Effector CD4-positive, alpha-beta T cell (primary cell): ENCODE results near the gene ORM2.
A peak's percentile ranks its signal among the peaks of the same experiment; 100 is the strongest.

Experiments used
- DNase-seq: peaks from one replicate; pipeline ENCODE4 v3.0.0-alpha.2; 2020

Gene ORM2

GRCh38 chr9:114371973-114372917, 42.6 kb downstream of the ORM2 start:
- peak; percentile 35 for DNase-seq

DNA sequence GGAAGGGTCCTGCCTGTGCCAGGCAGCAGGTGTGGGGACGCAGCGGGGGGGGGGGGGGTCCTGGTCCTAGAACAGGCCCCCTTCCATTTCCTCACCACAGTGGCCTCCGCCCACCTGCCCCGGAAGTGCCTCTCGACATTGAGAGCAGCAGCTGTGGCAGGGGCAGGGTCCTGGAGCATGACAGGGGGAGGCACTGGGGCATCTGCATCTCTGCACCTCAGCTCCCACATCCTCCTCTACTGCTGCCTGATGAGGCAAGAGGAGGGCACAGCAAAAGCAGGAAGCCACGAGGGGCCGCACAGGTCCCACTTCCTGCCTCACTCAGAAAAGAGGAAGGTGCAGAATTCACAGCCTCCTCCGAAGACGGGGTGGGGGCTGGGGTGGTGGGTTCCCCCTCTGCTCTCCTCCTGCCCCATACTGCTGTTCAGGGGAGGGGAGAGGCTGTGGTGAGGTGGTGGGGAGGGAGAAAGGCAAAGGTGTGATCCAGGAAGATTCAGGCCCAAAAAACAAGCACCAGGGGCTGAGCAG, 43.3 kb downstream of the ORM2 start:
- DNase-seq: peak; percentile 76

GRCh38 chr9:114373960-114374730, 44.5 kb downstream of the ORM2 start:
- no peak for DNase-seq

GRCh38 chr9:114374936-114375335, 45.3 kb downstream of the ORM2 start:
- DNase-seq: no peak

- DNase-seq: no peak
Measured at GRCh38 chr9:114375386-114376175, 45.9 kb downstream of the ORM2 start.

DNA sequence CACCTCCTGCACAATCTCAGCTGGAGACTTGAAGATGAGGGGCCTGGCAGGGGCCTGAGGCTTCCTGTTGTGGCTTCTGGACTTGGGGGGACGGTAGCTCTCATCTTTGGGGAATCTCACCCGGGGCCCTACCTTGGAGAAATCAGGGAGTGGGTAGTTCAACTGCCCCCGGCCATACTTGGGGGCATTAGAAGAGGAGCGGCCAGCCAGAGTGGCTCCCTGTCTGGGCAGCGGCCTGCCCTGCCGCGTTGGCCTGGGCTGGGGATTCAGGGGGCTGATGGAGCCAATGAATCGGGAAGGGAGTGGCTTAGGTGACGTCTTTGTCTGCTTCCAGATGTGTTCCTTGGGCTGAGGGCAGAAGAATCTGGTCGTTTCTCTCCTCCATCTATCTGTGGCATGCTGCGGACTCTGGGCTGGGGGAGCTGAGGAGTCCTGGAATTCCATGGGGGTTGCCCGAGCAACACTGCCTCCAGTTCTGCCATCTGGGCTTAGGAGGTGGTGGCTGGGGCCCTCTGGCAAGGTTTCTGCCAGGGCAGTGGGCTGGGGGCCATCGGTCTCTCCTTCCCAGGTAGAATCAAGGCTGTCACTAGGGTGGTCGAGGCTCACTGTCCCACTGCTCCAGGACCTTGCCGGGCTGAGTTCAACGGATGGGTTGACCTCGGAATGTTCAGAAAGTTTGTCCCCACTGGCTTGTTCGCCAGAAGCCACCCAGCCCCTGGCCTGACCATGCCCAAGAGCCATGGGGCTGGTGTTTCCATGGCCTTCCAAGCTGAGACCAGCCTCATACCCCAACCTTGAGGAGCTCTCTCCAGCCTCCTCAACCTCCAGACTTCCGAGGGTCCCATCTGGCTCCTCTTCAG, 47.1 kb downstream of the ORM2 start:
- no peak for DNase-seq

GRCh38 chr9:114378016-114378415, 48.3 kb downstream of the ORM2 start:
- DNase-seq: no peak

GRCh38 chr9:114378883-114379282, 49.2 kb downstream of the ORM2 start:
- no peak for DNase-seq
